GM20000 (cell line): Measurements from ENCODE around the gene CDK3.

ENCODE experiments used
- DNase-seq: peaks from one replicate; pipeline ENCODE4 v3.0.0; 2012; ENCODE audit warnings: low spot score
- CTCF ChIP-seq: IDR thresholded peaks from 2 replicates; pipeline ENCODE4 v1.5.1; 2012; ENCODE audit warnings: mild to moderate bottlenecking, control low read depth; ENCODE audit errors: extremely low read depth, missing control alignments

CDK3 gene

GRCh38 chr17:76053246-76054111 is 52.8 kb downstream of the CDK3 start:
- DNase-seq: no peak
- TF ChIP-seq CTCF: no peak

GRCh38 chr17:76054112-76054476 is 53.4 kb downstream of the CDK3 start:
- no peak for DNase-seq
- no peak for TF ChIP-seq CTCF
